ENCODE measurements around the gene SLC39A10.
"Not testable (repeated sequence)": the region's sequence is repeated elsewhere in the genome, so short reads cannot be mapped to it uniquely, and the experiment has no call there.

The SLC39A10 gene

GRCh38 chr2:195633974-195634373, 23.1 kb upstream of the SLC39A10 start:
- no peak for TF ChIP-seq GATA1 (IDR thresholded peaks at IDR 0.05; ENCODE audit: low read depth, low read length)
- TF ChIP-seq POLR2A (IDR thresholded peaks at IDR 0.05; ENCODE audit: low read length): no peak
- no peak for DNase-seq

- TF ChIP-seq GATA1 (IDR thresholded peaks at IDR 0.05; ENCODE audit: low read depth, low read length) (no peak), POLR2A (IDR thresholded peaks at IDR 0.05; ENCODE audit: low read length) (no peak)
- DNase-seq: no peak
Measured at GRCh38 chr2:195636890-195637289, 20.1 kb upstream of the SLC39A10 start.

- DNase-seq: no peak
- TF ChIP-seq POLR2A (IDR thresholded peaks at IDR 0.05; ENCODE audit: low read length) (no peak), GATA1 (IDR thresholded peaks at IDR 0.05; ENCODE audit: low read depth, low read length) (no peak)
Measured at GRCh38 chr2:195638750-195639149, 18.3 kb upstream of the SLC39A10 start.

GRCh38 chr2:195639238-195639858, 17.7 kb upstream of the SLC39A10 start:
- TF ChIP-seq POLR2A (IDR thresholded peaks at IDR 0.05; ENCODE audit: low read length): no peak
- no peak for TF ChIP-seq GATA1 (IDR thresholded peaks at IDR 0.05; ENCODE audit: low read depth, low read length)
- DNase-seq: no peak

GRCh38 chr2:195639959-195640358, 17.1 kb upstream of the SLC39A10 start:
- TF ChIP-seq POLR2A (IDR thresholded peaks at IDR 0.05; ENCODE audit: low read length): no peak
- no peak for TF ChIP-seq GATA1 (IDR thresholded peaks at IDR 0.05; ENCODE audit: low read depth, low read length)
- DNase-seq: no peak

GRCh38 chr2:195642027-195642678, 14.9 kb upstream of the SLC39A10 start:
- TF ChIP-seq GATA1 (IDR thresholded peaks at IDR 0.05; ENCODE audit: low read depth, low read length) (no peak), POLR2A (IDR thresholded peaks at IDR 0.05; ENCODE audit: low read length) (no peak)

GRCh38 chr2:195642679-195643068, 14.4 kb upstream of the SLC39A10 start:
- DNase-seq: no peak
- TF ChIP-seq POLR2A (IDR thresholded peaks at IDR 0.05; ENCODE audit: low read length): no peak
- TF ChIP-seq GATA1 (IDR thresholded peaks at IDR 0.05; ENCODE audit: low read depth, low read length): no peak

More at GRCh38 chr2:195642027-195642678, 14.9 kb upstream of the SLC39A10 start:
- DNase-seq: no peak

- not testable (repeated sequence) for DNase-seq
Measured at GRCh38 chr2:195644708-195645107, 12.3 kb upstream of the SLC39A10 start.

GRCh38 chr2:195645413-195645812, 11.6 kb upstream of the SLC39A10 start:
- TF ChIP-seq POLR2A (IDR thresholded peaks at IDR 0.05; ENCODE audit: low read length): no peak
- TF ChIP-seq GATA1 (IDR thresholded peaks at IDR 0.05; ENCODE audit: low read depth, low read length): no peak
- DNase-seq: no peak

GRCh38 chr2:195646424-195646823, 10.6 kb upstream of the SLC39A10 start:
- no peak for TF ChIP-seq POLR2A (IDR thresholded peaks at IDR 0.05; ENCODE audit: low read length)
- TF ChIP-seq GATA1 (IDR thresholded peaks at IDR 0.05; ENCODE audit: low read depth, low read length): no peak
- DNase-seq: peak in 1 of 2 experiments; percentile 16

GRCh38 chr2:195647302-195647701, 9.7 kb upstream of the SLC39A10 start:
- TF ChIP-seq POLR2A (IDR thresholded peaks at IDR 0.05; ENCODE audit: low read length): no peak
- TF ChIP-seq GATA1 (IDR thresholded peaks at IDR 0.05; ENCODE audit: low read depth, low read length): no peak
- DNase-seq: no peak

- DNase-seq: not testable (repeated sequence)
Measured at GRCh38 chr2:195648370-195648769, 8.7 kb upstream of the SLC39A10 start.

GRCh38 chr2:195648787-195649186, 8.2 kb upstream of the SLC39A10 start:
- no peak for DNase-seq
- TF ChIP-seq POLR2A (IDR thresholded peaks at IDR 0.05; ENCODE audit: low read length): no peak
- no peak for TF ChIP-seq GATA1 (IDR thresholded peaks at IDR 0.05; ENCODE audit: low read depth, low read length)

- TF ChIP-seq GATA1 (IDR thresholded peaks at IDR 0.05; ENCODE audit: low read depth, low read length): no peak
- TF ChIP-seq POLR2A (IDR thresholded peaks at IDR 0.05; ENCODE audit: low read length): no peak
- DNase-seq: no peak
Measured at GRCh38 chr2:195649629-195650190, 7.3 kb upstream of the SLC39A10 start.

- no peak for TF ChIP-seq POLR2A (IDR thresholded peaks at IDR 0.05; ENCODE audit: low read length)
- TF ChIP-seq GATA1 (IDR thresholded peaks at IDR 0.05; ENCODE audit: low read depth, low read length): no peak
- no peak for DNase-seq
Measured at GRCh38 chr2:195651046-195651445, 6.0 kb upstream of the SLC39A10 start.
